ENCODE data around the gene PTPN20.

Gene PTPN20

DNA sequence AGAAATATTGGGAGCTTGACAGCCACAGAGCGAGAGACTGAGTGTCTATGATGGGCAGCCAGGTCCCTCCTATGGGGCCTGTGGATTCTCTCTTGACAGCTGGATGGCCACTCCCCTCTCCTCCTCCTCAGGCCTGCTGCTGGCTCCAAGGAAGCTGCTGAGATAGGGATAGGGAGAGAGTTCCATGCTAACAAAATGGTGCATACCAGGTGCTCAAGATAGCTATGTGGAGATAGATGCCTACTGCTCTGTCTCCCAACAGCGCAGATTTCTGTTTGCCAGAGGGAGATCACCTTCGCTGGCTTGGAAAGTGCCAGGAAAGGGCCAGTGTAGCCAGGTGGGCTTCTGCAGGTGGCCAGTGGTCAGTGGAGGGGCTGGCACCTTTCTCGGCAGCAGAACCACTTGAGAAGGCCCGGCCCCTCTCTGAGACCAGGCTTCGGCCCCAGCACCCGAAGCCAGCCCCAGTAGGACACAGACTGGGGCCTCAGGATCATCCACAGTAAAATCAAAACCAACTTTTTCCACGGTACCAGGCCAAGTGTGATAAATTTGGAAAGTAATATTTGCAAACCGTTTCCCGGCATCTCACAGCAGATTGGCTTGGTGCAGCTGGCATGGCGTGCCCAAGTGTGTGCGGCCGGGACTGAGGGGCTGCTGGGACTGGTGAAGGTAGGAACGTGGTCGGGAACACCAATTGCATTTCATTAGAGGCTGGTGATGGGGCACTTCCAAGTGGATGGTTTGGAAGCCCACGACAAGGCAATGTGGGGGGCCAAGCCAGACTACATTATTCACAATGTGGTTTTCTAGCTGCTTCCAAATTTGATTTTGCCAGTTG, 139.6 kb downstream of the PTPN20 start:
- H3K36me3 ChIP-seq (ENCODE audit: insufficient read depth, low read length): no peaks in the 10 kb centered on the region
- DNase-seq (ENCODE audit: low read depth, low spot score): no peak
- H3K9ac ChIP-seq (ENCODE audit: insufficient read length): no peak overlapping the region
- H3K9me3 ChIP-seq (ENCODE audit: low read depth, low read length): no peaks in the 10 kb centered on the region
- no peak overlapping the region for H3K4me3 ChIP-seq
- no peak for TF ChIP-seq FOXP2 (optimal IDR thresholded peaks at IDR 0.05; ENCODE audit: control extremely low read depth, extremely low read length, insufficient read depth)
- no peak for TF ChIP-seq EZH2 (IDR thresholded peaks at IDR 0.05)
- no peak for TF ChIP-seq POLR2AphosphoS5 (IDR thresholded peaks at IDR 0.05; ENCODE audit: borderline replicate concordance, low read depth, low read length)
- no peak overlapping the region for H3K27ac ChIP-seq

DNA sequence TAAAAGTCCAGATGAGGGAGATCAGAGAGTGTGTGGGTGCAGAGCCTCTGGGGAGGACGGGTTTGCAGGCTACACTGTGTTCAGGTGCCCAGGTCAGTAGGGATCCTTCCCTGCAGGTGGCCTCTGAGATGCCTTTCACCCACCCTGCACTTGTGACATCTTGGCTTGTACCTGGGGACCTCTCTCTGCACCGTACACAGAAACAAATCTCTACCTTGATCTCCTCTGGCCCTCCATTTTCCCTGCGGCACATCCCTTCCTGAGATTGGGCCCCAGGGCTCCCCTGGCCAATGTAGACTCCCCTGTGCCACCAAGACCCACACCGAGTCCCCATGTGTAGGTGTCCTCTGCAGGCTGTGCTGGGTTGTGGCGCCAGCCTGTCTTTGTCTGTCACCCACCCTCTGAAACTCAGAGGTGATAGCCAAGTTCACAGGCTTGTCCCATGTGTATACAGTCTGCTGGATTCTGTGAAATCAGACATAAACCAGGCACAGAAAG, 140.6 kb downstream of the PTPN20 start:
- Histone ChIP-seq H3K4me3 (no peak overlapping the region), H3K9me3 (ENCODE audit: low read depth, low read length) (no peaks in the 10 kb centered on the region), H3K9ac (ENCODE audit: insufficient read length) (no peak overlapping the region), H3K27ac (no peak overlapping the region), H3K36me3 (ENCODE audit: insufficient read depth, low read length) (no peaks in the 10 kb centered on the region)
- no peak for DNase-seq (ENCODE audit: low read depth, low spot score)
- TF ChIP-seq EZH2 (IDR thresholded peaks at IDR 0.05): no peak
- no peak for TF ChIP-seq POLR2AphosphoS5 (IDR thresholded peaks at IDR 0.05; ENCODE audit: borderline replicate concordance, low read depth, low read length)
- no peak for TF ChIP-seq FOXP2 (optimal IDR thresholded peaks at IDR 0.05; ENCODE audit: control extremely low read depth, extremely low read length, insufficient read depth)
